HG03565 (cell line): ENCODE results near the gene EML4.

ENCODE experiments used
- ATAC-seq: cut with Tn5 transposase; IDR thresholded peaks from one replicate; pipeline ENCODE4 v1.9.1; 2021; ENCODE audit warnings: mild to moderate bottlenecking, moderate library complexity; ENCODE audit not compliant: unreplicated experiment

The EML4 gene

DNA sequence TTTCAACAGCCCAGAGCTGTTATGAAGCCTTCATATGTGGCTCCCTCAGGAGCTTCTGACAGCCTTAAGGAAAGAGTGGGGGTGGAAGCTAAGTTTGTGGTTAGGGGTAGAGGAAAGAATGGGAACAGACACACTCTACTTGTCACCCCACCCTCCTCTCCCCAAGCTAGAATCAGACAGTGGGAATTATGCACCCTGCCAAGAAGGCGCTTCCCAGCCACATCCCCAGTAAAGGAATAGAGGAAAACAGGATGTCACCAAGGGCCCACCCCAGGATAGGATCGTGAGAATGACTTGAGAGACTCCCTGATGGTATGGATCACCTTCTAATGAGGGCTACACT, 32.4 kb upstream of the EML4 start:
- no peak for ATAC-seq

DNA sequence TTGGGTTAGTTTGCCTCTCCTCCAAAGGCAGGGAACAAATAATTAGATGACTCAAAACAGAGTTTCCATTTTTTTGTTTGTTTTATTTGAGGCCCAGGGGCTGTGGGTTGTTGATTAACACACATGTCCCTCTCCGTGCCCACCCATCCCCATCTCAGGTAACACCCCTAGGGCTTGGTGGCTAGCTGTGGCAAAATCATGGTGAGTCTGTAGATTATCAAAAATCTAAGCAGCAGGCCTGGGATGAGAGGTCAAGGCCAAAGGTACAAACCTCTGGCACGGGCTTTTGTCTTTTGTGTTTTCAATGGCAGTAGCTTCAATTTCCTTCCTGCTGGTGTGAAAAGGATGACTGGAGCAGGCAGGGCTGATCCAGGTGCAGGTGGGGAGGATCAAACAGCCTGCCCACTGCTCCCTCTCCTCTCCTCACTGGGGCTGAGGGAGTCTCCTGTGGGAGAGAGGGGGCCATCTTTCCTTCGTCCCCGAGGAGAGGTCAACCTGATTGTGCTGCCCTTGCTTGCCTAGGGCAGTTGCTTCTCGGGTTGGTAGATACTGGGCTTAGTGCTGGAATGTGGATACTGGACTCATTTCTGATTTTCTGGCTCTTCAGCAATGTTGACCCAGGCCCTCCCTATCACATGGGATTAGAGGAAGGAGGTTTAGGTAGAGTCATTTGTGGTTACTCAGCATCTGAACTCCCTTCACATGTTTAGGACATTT, 31.9 kb upstream of the EML4 start:
- no peak for ATAC-seq

DNA sequence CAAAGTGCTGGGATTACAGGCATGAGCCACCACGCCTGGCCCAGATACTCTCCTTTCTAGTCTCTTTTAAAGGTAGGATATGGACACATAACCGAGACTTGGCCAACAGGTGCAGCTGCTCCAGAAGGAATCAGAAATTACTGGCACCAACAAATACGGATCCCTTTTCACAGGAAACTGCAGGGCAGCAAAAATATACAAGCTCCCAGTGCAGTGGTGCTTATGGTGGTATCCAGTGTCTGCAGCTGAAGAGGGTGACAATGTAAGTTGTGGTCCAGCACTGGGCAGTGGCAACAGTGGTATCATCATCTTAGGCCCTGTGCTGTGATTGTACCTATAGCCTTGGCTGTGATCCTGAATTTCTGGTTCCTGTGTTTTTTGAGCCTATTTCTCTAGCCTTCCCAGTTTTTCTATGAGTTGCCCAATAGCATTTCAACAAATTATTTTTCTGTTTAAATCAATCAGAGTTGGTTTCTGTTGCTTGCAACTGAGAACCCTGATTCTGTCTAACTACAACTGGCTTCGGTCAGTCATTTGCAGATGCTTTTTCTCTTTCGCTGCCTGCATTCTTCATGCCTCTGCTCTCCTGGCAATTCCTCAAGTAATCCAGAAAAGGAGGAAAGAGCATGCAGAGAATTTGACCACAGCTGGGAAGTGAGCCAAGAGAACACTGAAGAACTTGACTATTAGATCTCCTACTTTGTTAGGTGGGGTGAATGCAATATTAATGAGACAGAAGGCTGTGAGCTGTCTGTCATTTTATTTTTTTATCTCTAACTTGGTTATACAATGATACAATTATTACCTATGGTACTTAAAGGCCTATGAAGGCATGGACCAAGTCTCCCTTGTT, 30.8 kb upstream of the EML4 start:
- ATAC-seq = no peak

DNA sequence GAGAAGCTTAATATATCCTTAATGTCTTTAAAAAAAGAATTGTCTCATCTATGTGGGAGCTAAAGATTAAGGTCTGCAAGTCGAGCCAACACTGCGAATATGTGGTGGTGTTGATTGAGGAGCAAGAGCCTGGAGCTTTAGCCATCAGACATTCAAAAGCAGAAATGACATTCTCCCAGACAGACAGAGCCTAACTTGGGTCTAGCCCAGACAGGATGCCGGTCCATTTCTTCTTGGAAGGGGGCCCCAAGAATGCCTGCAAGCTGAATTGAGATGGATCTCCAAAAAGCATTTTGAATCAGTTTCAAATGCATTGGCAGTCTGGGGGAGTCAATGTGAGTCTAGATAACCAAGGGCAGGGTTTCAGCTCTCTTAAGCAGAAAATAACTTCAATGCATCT, 30.1 kb upstream of the EML4 start:
- ATAC-seq = no peak

DNA sequence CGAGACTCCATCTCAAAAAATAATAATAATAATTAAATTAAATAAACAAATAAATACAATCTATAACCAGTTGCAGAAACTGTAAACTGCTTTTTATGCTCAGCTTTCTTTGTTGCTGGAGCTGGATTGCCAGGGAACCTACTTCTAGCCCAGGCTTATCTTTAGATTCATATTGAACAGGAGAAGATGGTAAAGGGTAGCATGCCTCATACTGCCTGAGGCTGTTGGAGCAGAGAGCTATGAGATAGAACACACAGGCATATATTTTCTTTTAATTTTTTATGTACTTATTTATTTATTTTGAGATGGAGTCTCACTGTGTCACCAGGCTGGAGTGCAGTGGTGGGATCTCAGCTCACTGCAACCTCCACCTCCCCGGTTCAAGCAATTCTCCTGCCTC, 28.7 kb upstream of the EML4 start:
- no peak for ATAC-seq

DNA sequence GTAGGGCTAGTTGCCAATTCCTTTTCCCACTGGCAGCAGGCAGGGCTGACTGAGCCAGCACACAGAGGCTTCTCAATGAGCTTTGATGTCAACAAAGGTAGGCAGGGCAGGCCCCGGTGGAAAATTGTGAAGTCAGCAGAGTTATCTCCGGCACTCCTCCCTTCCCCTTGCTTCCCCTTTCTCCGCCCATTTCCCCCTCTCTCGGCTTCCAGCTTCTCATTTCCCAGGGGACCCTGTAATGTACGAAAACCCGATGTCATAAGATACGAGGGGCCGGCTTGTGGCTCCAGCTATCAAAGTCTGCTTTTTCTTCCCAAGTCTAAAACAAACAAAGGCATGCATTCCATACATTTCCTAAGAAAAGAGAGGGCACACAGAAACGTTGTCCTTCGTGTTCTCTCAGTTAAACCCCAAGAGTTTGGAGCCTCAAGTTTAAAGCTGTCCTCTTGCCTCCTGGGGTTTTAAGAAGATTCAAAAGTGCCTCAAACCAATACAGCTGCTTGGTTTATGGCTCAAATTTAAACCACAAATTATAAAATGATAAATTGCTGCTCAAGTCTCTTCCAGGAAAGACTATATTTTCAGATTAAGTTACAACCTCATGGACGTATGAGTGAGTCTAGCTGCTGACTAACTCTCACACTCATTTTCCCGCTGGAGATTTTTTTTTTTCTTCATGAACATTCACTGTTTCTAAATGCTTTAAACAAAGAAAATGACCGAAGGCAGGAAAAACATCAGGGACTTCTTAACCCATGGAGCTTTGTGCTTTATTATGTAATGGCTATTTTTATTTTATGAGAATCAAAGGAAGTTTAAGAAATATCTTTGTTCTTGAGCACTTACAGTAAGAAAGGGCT, 27.2 kb upstream of the EML4 start:
- ATAC-seq = no peak

DNA sequence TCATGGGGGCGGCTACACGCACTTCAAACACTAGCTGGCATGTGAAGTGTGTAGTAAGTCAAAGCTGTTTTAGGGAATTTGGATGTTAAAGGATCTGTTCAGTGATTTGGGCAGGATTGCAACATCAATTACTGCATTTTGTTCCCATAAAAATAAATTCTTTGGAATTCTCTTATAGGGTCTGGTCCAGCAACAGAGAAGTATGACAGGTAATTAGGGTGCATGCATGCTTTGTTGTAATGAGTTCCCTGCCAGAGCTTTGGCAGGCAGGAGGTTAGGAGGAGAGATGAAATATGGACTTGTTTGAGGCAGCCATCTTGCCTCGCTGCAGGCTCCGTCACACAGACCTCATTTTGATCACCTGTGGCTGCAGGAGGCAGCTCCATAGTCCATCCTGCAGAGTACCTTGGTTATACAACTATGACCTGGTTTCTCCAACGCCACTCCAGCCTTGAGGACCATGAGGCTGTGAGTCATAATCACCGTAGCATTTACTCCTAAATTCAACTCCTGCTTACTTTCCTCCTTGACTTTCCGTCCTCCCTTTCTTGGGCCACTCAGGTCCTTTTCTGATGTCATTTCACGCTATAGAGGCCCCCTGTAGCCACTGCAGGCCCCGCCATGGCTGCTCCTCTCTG, 26.5 kb upstream of the EML4 start:
- ATAC-seq = no peak

DNA sequence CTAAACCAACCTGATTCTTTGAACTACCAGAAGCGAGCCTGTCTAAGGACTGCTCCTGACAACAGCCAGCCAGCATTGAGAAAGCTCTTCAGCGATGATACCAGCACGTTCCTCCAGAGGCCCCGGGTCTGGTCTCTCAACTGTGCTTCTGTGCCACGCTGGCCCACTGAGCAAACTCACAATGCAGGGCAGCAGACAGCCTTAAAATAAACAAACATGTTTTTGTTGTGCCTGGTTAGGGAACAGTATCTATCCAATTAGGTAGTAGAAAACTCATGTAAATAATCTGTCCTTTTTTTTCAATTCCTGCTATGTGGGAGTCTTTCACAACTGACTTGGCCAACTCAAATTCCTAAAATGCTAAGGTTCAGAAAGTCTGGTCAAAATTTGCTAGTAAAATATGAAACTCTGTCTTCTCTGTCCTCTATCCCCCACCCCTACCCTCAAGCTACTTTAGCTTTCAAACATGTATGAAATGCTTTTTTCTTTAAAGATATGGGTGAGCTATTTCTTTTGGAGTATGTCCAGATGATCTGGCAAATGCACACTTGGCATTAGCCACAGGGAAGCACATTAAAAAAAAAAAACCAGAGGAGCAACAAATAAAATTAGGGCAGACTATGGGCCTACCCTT, 21.4 kb upstream of the EML4 start:
- no peak for ATAC-seq

DNA sequence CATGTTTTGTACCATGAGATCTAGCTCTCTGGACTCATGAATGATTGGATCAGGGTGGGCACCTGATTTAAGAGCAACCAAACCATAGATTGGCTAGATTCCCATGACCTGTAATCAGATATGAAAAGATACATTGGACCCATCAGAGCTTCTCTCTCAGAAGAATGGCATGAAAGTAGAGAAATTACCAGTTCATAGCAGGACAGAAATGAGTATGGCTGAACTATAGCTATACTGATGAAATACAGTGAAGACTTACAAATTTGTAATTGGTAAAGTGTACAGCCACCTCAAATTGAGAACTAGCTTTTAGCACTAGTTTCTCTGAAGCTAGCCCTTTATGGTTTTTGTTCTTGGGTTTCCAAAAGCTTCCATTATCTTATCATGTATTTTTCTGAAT, 19.0 kb upstream of the EML4 start:
- no peak for ATAC-seq

DNA sequence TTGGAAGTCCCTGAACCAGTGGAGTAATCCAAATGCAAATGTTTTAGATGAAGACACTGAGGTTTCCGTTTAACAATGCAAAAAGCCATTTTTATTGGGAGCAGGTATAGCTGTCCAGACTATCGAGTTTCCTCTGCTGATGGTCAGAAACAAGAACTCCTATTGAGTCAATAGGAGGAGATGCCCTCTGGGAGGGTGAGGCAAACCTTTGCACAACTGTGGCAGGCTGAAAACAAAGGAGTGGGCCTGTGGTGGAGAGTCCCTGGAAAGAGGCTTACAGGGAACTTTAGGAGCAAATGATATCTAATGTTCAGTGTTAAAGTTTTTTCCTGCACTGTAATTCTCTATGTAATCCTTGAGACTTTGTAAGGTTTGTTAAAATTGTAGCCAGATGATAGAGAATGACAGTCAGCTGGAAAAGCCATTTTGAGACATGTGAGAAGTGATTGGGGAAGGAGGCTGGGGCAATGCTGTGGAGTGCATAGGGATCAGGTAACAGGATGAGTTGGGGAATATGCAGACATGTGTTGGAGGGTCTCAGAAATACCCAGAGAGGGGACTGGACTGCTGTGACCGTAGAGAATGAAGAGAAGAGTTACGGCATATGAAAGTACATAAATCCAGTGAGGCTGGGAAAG, 15.1 kb upstream of the EML4 start:
- ATAC-seq = no peak

DNA sequence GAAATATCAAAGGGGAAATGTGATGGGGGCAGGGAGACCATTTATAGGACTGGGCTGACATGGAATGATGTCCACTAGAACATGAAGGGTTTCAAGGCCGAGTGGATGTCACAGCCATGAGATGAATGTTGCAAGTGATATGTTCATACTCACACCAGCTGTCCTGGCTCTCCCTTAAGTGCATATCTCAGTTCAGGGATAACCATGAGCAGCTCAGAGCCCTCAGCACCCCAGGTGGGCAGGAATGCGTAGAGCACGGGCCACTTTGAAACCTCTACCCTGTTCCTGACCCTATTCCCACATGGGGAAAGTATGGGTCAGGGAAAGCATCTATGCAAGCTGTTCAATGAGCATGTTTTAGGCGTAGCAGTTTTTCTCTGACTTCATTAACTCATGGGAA, 12.4 kb upstream of the EML4 start:
- ATAC-seq = no peak

DNA sequence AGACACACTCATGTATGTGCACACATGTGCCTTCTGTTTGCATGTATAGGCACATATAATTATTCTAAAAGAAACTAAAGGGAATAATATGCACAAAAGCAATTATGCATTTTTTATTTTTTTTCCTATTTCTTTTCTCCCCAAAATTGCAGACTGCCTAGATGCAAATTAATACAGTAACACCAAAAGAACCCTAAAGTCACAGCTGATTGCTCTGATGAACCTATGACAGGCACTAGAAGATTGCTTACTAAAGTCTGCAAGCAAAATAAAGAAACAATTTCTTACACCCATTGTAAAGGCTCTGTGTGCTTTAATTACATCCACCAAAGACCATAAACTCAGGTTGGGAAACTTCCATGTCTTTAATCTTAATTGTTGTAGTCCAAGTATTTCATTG, 7.7 kb upstream of the EML4 start:
- no peak for ATAC-seq

DNA sequence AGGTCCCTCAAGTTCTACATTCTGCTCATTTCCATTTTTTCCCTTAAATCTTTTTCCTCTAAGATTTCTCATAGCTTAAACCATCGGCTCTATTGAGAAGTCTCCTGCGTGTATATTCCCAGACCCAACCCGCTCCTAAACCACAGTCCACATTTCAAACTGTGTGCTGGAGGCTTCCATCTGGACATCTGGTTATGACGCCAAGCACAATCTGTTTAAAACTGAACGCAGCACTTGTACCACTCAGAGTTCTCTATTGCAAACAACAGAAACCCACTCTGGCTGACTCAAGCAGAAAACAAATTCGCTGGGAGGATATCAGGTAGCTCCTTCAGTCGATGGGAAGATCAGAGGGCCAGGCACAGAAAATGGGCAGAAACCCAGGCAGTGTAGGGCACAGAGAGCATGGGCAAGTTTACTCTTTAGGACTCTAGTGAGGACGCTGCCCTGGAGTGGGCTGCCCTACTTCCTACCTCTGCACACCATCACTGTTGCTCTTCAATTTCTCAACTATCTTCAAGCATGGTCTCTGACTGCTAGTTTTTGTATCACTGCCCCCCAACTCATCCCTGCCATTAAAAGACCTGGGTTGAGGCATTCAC, 5.6 kb upstream of the EML4 start:
- ATAC-seq = no peak

DNA sequence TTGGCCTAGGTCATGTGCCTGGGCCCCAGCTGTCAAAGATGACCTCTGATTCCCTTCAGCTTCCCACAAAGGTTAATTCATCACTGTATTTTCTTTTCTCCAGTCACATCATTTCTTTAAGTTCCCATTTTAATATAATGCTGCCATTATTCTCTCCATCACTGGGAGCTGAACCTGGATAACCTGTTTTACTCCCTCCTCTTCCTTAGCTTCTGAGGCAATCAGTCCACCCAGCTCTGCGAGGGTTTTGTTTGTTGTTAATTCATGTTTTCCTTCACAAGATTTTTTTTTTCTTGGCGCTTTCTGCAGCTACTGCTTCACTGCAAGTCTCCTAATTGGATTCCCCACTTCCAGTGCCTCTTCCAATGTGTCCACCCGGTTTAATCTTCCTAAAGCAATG, 5.1 kb upstream of the EML4 start:
- no peak for ATAC-seq

DNA sequence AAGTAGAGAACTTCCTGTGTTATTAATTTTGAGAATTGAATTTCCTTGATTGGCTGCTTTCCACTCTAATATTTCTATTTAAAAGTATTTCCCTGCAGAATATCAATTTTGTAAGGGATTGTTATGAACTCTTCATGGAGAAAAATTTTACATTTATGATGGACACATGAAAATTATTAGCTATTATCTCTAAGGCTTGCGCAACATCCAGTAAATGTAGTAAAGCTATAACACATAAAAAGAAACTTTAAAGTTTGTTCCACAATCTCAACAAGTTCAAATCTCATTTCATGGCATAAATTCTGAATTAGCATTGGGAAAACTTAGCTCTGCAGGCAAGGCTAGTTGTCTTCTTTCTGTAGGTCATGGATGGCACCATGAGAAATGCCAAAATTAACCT, 4.2 kb upstream of the EML4 start:
- no peak for ATAC-seq

DNA sequence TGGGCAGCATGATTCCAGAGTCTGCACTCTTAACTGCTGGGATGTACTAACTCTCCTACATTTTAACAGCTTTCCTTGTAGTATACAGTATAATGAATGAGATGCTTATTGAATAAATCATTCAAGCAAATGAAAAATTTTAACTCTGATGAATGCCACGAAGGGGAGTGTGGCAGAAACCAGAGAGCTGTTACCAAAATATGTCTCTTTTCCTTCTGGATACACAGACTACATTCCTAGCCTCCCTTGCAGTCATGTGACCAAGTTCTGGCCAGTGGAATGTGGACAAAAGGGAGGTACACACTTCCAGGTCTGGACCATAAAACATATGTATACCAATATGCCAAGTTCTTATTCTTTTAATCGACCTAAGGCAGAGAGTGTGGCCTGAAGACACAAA, 1.7 kb upstream of the EML4 start:
- no peak for ATAC-seq

DNA sequence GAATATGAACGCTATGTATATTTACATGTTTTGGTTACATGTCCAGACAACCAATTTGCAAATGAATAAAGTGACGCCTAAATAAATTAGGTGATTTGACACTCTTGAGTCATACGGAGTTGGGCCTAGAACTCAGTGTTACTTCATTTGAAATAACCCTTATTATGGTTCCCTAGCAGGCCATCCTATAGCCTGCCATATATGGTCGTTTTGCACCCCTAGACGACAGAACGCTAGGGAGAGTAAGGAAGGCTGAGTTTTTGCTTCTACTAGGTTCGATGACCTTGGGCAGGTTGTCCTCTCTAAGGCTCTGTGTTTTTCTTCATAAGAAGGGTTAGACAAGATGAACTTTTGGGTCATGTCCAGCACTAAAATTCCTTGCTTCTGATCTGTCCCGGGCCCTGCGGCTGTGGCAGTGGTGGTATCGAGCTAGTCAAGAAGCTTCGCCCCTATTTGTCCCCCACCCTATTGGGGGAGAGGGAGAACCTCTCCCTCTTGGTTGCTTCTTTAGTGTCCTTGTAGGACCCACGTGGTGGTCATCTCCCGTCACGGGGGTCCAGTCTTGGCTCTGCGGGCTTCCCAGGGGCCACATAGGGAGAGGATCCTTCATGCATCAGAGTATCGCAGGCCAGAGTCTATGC, 574 bp upstream of the EML4 start:
- no peak for ATAC-seq

DNA sequence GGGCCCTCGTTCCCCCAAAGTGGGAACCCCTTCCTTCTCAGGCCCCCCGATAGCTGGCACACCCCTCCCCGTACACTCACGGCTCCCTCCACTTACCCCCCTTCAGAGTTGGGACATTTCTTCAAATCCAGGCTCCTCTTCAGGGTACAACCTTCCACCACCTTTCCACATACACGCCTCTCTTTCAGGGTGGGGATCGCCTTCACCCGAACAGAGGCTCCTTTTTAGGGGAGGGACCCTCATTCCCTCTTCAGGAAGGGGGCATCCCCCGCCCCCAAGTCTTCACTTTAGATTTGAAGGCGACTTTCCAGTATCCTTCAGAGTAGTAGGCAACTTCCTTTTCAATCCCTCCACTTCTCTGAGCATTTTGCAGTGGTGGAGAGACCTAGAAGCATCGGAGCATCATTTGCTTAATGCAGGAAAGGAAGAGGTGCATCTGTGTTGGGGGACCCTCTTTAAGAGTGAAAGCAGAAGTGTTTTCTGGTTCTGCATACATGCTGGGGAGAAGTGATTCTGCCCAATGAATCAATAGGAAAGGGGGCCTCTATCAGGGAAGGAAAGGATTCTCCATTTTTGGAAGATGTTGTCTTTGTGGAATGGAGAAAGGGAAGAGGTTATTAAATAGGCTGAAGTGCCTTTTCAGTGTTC, 845 bp downstream of the EML4 start:
- peak; percentile 26 for ATAC-seq
